Measurements from ENCODE around the gene MYRIP.
"Not testable (repeated sequence)": the region's sequence is repeated elsewhere in the genome, so short reads cannot be mapped to it uniquely, and the experiment has no call there.

DNA sequence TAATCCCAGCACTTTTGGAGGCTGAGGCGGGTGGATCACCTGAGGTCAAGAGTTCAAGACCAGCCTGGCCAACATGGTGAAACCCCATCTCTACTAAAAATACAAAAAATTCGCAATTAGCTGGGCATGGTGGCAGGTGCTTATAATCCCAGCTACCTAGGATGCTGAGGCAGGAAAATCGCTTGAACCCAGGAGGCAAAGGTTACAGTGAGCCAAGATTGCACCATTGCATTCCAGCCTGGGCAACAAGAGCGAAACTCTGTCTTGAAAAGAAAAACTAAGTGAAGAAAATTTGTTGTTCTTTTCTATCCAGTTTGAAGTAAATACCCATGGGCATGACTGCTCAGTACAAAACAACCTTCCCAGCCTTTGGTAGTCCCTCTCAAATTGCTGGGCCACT lies 24.4 kb downstream of the MYRIP start:
- TF ChIP-seq, protein P1, sequence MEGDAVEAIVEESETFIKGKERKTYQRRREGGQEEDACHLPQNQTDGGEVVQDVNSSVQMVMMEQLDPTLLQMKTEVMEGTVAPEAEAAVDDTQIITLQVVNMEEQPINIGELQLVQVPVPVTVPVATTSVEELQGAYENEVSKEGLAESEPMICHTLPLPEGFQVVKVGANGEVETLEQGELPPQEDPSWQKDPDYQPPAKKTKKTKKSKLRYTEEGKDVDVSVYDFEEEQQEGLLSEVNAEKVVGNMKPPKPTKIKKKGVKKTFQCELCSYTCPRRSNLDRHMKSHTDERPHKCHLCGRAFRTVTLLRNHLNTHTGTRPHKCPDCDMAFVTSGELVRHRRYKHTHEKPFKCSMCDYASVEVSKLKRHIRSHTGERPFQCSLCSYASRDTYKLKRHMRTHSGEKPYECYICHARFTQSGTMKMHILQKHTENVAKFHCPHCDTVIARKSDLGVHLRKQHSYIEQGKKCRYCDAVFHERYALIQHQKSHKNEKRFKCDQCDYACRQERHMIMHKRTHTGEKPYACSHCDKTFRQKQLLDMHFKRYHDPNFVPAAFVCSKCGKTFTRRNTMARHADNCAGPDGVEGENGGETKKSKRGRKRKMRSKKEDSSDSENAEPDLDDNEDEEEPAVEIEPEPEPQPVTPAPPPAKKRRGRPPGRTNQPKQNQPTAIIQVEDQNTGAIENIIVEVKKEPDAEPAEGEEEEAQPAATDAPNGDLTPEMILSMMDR (IDR thresholded peaks at IDR 0.05; ENCODE audit: low read depth, low read length, poor library complexity, severe bottlenecking): not testable (repeated sequence)
- not testable (repeated sequence) for TF ChIP-seq EZH2phosphoT487 (IDR thresholded peaks at IDR 0.05; ENCODE audit: borderline replicate concordance, low read length)

Data from DOHH2 (cell line).